Progenitor cell of endocrine pancreas (in vitro differentiated cells): ENCODE results near the gene ANGEL1. TPM values are rescaled to one million over a fixed set of nuclear protein-coding genes. Genes with fewer than 3 reads are reported as not detected.

Experiments used
- DNase-seq: peaks from one replicate; pipeline ENCODE4 v3.0.0; 2021; ENCODE audit warnings: low spot score; ENCODE audit not compliant: unreplicated experiment
- H3K27ac Mint-ChIP-seq: 2 replicates; pipeline ENCODE4 v1.8.0; 2021; ENCODE audit warnings: mild to moderate bottlenecking, moderate library complexity, mixed read lengths
- H3K27me3 Mint-ChIP-seq: 2 replicates; pipeline ENCODE4 v1.8.0; 2021; ENCODE audit warnings: mixed read lengths
- H3K36me3 Mint-ChIP-seq: 2 replicates; pipeline ENCODE4 v1.8.0; 2022; ENCODE audit warnings: mixed read lengths; ENCODE audit not compliant: insufficient read depth
- H3K4me1 Mint-ChIP-seq: 2 replicates; pipeline ENCODE4 v1.8.0; 2021; ENCODE audit warnings: low read depth, mixed read lengths
- H3K4me3 Mint-ChIP-seq: 2 replicates; pipeline ENCODE4 v1.8.0; 2021; ENCODE audit warnings: low read depth, mild to moderate bottlenecking, moderate library complexity, mixed read lengths
- H3K9me3 Mint-ChIP-seq: 2 replicates; pipeline ENCODE4 v1.8.0; 2021; ENCODE audit warnings: low read depth, mixed read lengths
- total RNA-seq: library from RNA; stranded (reverse); gene quantifications from 2 replicates; pipeline ENCODE4 v1.2.1, GENCODE V29; 2021
- TF ChIP-seq, protein P1 (sequence below): fragments of 200-600 bp; sonication (generic); IDR thresholded peaks from one replicate; pipeline ENCODE4 v1.5.0; 2021; ENCODE audit warnings: antibody characterized with exemption, mild to moderate bottlenecking; ENCODE audit not compliant: unreplicated experiment

The ANGEL1 gene
- total RNA-seq, 1 donor from 2014 or later: 129 TPM

DNA sequence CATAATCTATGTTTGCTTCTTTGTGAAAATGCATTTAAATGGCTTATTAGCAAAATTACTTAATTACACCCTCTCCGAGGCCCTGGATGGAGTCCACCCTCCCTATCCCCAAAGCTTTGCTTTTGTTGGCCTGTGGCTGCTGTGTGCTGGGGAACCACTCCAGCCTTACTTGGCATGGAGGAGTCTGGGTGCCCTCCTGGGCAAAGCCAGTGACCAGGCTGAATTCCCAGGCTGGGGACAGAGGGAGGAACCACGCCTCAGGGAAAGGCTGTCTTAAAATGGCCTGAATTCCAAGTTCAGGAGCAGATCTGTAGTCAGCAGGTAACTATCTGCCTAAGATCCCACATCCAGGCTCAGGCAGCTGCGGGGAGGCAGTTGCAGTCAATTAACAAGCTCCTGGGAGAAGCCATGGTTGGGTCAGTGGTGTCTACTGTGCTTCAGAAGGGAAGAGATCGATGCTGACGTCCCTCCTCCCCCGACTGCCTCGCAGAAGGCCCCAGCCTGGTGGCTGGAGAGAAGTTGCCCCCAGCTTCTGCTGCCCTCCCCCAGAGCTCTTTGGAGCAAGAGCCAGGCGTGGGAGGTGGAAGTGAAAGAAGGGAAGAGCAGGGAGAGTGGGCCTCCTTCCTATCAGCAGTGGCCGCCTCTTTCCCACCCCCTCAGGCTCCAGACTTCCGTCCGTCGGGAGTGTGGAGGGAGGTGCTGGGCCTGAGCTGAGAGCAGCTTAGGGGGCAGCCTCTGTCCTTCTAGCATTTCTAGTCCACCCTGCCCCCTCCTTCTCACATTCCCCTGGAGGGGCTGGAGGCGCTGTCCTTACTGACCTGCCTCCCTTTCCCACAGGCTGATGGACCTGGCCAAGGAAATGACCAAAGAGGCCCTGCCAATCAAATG lies 40.1 kb downstream of the ANGEL1 start:
- no peaks in the 10 kb centered on the region for H3K9me3 Mint-ChIP-seq
- no peak for DNase-seq
- H3K27ac Mint-ChIP-seq: peak overlapping the region; percentile 49
- H3K36me3 Mint-ChIP-seq: peaks cover 9% of the 10 kb centered on the region
- H3K4me1 Mint-ChIP-seq: peaks cover 13% of the 10 kb centered on the region
- no peak overlapping the region for H3K4me3 Mint-ChIP-seq
- no peaks in the 10 kb centered on the region for H3K27me3 Mint-ChIP-seq
- TF ChIP-seq, protein P1, sequence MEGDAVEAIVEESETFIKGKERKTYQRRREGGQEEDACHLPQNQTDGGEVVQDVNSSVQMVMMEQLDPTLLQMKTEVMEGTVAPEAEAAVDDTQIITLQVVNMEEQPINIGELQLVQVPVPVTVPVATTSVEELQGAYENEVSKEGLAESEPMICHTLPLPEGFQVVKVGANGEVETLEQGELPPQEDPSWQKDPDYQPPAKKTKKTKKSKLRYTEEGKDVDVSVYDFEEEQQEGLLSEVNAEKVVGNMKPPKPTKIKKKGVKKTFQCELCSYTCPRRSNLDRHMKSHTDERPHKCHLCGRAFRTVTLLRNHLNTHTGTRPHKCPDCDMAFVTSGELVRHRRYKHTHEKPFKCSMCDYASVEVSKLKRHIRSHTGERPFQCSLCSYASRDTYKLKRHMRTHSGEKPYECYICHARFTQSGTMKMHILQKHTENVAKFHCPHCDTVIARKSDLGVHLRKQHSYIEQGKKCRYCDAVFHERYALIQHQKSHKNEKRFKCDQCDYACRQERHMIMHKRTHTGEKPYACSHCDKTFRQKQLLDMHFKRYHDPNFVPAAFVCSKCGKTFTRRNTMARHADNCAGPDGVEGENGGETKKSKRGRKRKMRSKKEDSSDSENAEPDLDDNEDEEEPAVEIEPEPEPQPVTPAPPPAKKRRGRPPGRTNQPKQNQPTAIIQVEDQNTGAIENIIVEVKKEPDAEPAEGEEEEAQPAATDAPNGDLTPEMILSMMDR: no peak

DNA sequence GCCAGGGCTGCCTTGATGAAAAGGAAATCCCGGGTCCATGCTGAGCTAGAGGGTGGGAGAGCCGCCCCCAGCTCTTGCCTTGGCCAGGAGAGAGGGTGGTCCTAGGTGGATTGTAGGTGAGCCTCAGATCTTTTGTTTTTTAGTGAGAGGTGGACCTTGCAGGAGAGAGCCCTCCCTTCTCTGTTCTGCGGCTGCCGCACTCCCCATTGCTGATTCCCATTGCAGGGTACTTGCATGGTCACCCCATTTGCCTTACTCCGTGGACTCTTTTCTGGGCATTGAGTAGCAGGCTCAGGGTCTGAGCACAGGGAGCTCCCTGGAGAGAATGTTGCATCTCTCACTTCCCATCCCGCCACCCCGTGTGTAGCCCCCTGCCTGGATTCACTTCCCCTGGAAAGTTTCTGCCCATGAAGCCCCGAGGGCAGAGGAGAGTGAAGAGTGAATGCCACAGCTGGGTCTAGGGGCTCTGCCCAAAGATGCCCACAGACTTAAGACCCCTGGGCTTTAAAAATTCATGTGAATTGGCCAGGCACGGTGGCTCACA lies 41.2 kb downstream of the ANGEL1 start:
- no peak overlapping the region for H3K4me3 Mint-ChIP-seq
- no peak overlapping the region for H3K27ac Mint-ChIP-seq
- no peaks in the 10 kb centered on the region for H3K9me3 Mint-ChIP-seq
- TF ChIP-seq, protein P1: no peak
- no peak for DNase-seq
- H3K36me3 Mint-ChIP-seq: peaks cover 7% of the 10 kb centered on the region
- no peaks in the 10 kb centered on the region for H3K27me3 Mint-ChIP-seq
- peaks cover 13% of the 10 kb centered on the region for H3K4me1 Mint-ChIP-seq

DNA sequence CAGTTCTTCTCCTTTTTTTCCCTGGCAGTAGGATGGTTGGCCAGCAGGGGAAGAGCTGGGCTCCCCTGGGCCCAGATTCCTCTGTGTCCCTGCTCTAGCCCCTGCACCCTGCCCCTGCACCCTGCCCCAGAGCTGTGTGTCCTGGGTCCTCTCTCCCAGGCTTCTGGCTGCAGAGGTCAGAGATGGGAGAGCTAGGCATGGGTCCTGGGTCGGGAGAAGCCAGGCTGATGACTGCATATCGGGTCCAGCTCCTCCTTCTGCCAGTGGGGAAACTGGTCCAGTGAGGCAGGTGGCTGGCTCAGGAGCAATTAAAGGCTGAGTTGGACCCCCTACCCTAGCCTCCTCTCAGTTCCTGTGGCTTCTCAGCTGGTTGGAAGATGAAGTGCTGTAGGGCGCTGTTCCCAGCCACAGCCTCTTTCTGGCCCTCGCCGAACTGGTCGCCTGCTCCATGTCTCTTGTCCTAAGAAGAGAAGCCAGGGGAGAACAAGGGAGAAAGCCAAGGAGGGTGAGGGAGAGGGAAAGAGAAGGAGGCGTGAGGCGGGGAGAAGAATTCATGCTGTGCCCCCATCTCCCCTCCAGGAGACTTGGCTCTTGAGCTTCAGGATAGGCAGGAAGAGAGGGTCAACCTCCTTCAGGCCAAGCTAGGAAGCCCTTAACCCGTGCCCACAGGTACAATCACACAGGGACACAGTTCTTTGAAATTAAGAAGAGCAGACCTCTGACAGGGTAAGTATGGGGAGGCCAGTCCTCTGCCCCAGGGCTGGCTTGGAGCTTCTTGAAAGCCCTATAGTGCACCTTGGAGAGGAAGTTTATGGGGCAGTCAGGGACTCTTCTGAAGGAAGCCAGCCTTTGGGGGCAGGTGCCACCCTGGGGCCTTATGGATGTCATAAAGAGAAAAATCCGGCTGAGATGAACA lies 41.9 kb downstream of the ANGEL1 start:
- Mint-ChIP-seq H3K27ac (no peak overlapping the region), H3K4me3 (no peak overlapping the region), H3K9me3 (no peaks in the 10 kb centered on the region), H3K36me3 (peaks cover 5% of the 10 kb centered on the region), H3K4me1 (peaks cover 12% of the 10 kb centered on the region), H3K27me3 (no peaks in the 10 kb centered on the region)
- DNase-seq: no peak
- TF ChIP-seq, protein P1: no peak

DNA sequence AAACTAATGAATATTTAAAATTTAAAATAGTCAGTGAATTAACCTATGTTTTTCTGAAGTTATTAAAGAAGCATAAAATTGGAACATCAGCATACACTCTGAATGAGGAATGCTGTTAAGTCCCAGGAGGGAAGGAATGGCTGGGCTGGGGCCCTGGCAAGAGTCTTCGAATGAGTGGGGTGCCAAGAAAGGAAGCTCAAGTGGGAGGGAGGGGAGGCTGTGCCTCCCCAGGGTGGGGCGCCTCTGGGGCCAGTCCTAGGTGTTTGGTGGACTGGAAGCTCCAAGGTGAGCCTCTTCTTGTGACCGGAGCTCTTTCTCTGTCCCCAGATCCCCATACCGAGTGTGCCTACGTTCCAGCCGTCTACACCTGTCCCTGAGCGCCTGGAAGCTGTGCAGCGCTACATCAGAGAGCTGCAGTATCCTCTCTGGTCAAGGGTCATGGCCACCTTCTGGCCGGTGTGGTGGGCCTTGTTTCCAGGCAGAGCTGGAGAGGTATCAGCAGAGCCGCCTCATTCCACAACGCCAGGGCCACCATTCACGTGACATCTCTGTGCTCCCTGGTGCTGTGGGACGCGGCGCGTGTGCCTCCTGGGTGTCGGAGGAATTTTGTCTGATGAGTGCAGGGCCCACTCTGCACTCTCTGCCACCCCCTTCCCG lies 42.9 kb downstream of the ANGEL1 start:
- peaks cover 7% of the 10 kb centered on the region for H3K36me3 Mint-ChIP-seq
- no peaks in the 10 kb centered on the region for H3K9me3 Mint-ChIP-seq
- H3K4me3 Mint-ChIP-seq: no peak overlapping the region
- DNase-seq: no peak
- peaks cover 3% of the 10 kb centered on the region for H3K27me3 Mint-ChIP-seq
- peaks cover 13% of the 10 kb centered on the region for H3K4me1 Mint-ChIP-seq
- TF ChIP-seq, protein P1: no peak
- H3K27ac Mint-ChIP-seq: no peak overlapping the region
